HG02571 (cell line): ENCODE results near the gene STBD1.
"Not testable (repeated sequence)": the region's sequence is repeated elsewhere in the genome, so short reads cannot be mapped to it uniquely, and the experiment has no call there.

Source experiments
- ATAC-seq: cut with Tn5 transposase; IDR thresholded peaks from one replicate; pipeline ENCODE4 v1.9.1; 2021; ENCODE audit warnings: mild to moderate bottlenecking, moderate library complexity; ENCODE audit not compliant: unreplicated experiment

STBD1 gene

DNA sequence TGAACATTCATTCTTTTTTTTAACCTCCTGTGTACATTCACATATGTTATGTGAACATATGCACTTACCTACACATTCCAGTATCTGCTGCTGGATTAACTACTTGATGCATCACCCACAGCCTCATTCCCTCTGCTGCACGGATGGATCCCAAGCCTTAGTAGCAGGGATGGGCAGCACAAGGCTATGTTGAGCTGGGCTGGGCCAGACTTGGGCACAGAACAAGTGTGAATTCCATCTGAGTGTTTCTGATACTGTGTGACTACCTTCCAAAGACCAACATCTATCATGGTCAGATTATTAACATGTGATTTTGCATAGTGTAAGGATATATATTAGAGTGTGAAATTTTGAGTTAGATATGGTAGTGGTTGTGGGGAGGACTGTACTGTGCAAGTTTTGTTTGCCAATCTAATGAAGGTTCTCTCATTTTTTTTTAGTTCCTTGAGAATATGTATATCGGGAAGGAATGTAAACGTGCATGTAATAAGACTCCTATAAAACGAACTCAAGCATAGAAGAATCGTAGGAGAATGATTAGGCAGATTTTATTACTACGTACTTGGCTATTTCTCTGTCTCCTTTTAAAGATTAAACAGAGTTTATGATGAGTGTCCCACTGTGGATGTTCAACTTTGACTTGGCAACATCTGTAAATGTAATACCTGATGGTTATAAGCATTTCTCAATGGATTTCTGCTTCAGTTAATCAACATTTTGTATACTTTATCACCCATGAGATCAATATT is 23.4 kb upstream of the STBD1 start:
- no peak for ATAC-seq

DNA sequence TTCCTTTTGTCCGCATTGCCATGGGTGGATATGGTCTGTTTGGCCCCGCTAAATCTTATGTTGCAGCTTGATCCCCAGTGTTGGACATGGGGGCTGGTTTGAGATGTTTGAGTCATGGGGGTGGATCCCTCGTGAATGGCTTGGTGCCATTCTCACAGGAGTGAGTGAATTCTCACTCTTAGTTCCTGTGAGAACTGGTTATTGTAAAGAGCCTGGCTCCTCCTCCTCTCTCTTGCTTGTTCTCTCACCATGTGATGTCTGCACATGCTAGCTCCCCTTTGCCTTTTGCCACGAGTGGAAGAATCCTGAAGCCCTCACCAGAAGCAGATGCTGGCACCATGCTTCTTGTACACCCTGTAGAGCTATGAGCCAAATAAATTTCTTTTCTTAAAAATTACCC is 22.6 kb upstream of the STBD1 start:
- ATAC-seq: no peak

DNA sequence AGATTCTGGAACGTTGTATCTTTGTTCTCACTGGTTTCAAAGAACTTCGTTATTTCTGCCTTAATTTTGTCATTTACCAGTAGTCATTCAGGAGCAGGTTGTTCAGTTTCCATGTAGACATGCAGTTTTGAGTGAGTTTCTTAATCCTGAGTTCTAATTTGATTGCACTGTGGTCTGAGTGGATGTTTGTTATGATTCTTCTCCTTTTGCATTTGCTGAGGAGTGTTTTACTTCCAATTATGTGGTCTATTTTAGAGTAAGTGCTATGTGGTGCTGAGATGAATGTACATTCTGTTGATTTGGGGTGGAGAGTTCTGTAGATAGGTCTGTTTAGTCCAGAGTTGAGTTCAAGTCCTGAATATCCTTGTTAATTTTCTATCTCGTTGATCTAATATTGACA is 18.7 kb upstream of the STBD1 start:
- not testable (repeated sequence) for ATAC-seq

DNA sequence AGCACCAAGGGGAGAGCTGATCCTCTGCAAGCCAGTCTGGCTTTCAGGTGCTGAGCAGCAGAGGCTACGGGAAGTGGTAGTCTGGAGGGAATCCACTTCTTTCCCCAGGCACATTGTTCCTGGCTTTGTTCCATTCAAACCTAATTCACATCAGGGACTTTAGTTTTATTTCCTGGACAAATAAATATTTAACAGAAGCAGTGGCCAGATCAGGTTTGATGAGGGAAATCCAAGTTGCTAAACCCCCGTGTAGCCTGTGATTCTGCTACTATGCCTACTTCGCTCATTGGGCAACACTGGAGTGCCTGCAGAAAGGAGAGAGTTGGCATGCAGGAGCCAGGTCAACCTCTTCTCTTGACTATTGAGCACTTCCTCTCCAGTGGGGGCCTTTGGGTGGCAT is 13.8 kb upstream of the STBD1 start:
- no peak for ATAC-seq

DNA sequence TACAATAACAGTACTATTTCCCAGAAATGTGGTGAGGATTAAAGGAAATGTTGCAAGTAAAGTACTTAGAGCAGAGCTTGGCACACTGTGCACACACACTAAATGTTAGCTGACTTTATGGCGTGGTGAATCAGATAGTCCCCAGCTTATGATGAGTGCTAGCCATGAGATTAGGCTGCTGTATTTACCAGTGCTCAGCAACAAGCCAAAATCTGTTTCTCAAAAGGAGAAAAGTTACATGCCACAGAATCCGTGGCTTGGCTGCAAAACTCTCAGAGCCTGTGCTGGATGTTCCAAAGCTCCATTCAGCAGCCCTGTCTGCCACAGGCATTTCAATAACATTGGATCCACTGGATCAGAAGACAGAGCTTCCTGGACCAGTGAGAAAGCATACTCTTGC is 12.8 kb upstream of the STBD1 start:
- no peak for ATAC-seq

DNA sequence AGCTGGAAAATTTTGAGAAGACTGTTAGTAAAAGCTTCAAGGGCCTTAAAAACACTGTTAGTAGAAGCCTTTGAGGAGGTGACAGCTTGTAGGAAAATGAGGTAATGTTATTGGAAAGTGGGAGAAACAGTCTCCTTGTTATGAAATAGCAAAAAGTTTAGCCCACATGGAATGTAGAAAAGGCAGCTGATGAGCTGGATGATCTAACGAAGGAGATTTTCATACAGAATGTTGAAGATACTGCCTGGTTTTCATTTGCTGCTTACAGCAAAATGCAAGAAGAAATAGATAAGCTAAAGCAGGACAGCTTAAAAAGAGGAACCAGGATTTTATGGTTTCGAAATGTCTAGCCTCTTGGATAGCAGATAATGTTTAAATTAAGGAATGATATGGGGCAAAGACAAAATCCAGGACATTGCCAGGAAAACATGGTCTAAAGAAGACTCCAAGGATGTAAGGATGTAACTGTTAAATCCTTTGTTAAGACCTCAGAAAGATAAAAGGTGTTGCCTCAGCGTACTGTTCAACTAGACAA is 10.2 kb upstream of the STBD1 start:
- no peak for ATAC-seq

DNA sequence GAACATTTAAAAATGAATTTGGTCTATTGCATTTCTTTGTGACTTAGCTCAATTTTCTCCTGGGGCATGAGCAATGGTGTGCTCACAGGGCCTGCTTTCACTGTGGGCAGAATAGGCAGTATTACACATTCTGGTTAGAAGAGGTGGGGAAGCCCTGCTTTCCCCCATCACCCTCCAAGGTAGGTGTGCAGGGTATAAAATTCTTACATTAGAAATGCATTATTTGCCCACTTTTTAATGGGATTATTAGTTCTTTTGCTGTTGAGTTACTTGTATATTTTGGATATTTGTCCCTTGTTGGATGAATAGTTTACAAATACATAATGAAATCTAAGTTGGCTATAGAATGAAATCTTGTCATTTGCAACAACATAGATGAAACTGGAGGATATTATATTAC is 8.3 kb upstream of the STBD1 start:
- no peak for ATAC-seq

DNA sequence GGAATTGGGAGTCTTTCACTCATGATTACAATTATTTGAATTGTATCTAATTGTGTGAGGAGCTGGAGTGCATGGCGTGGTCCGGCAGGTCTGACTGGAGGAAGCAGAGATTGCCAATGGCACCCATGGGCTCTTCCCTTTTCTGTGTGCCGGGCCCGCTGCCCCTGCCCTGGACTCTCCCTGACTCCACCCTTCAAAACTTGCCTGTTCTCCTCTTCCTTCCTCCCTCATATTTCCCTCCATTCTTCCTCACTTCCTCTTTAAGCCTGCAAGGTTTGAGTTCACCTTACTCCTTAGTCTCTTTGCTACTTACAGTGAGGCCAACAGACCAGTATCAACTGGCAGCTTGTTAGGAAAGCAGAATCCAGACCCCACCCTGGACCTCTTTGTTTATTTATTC is 6.5 kb upstream of the STBD1 start:
- ATAC-seq: no peak

DNA sequence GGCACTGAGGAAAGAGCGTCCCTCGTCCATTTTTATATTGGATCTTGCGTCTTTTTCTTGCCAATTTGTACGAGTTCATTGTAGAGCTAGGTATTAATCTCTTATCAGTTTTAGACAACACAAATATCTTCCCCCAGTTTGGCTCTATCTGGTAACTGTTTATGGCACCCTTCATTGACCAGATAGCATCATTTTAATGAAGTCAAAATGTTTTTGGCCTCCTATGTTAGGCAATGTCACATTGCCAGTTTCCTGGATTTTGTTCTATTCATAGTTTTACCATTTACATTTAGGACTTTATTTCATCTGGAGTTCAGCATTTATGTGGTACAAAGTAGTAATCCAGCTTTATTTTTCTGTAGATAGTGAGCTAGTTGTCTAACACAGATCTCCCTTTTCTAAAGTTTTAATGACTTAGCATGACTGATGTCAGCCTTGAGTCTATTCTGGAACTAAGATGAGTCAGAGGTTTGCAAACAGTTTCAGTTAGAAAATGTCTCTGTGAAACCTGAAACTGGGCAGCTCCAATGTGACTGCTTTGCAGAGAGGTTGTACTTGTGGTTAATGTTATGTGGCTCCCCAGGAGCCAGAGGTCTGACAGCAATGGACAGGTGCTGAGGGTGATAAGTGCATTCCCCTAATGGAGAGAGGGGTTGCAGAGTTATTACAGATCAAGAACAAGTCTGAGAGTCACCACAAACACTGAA is 5.3 kb upstream of the STBD1 start:
- peak; percentile 98 for ATAC-seq

DNA sequence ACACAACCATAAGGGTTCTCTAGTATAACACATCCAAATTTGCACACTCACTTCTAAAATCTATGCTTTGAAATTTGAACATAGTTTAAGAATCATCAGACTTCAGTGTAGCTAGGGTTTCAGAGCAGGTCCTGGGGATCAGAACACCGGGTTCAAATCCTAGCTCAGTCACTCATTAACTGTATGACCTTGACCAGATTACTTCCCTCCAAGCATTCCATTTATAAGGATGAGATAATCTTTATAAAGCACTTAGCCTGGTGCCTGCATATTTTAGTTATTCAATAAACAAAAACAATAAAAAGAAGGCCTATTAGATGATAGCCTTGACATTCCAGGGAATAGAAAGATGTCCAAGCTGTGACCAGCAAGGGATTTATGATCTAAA is 4.8 kb upstream of the STBD1 start:
- no peak for ATAC-seq

DNA sequence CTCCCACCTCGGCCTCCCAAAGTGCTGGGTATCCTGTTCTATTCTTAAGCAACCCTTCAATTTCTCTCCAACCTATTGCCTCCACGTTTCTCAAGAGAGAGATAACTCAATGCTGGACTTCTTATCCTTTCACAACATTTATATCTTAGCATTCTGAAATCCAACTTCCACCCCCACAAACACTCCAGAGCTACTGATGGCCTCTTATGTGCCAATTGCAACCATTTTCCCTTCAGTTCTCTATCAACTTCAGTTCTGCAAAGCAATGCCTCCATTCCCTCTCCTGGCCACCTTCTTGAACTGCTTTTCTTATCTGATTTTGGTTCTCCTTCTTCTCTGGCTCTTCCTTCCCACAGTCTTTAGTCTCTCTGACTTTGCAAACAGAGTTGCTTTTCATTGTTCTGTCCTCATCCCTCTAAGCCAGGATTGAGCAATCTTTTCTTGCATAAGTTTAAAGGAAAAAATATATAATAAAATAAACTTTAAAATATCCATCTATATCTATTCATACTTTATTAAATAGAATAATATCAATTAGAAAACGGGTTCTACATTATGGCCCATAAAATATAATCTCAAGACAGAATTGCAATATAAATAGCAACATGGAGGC is 3.6 kb upstream of the STBD1 start:
- no peak for ATAC-seq

DNA sequence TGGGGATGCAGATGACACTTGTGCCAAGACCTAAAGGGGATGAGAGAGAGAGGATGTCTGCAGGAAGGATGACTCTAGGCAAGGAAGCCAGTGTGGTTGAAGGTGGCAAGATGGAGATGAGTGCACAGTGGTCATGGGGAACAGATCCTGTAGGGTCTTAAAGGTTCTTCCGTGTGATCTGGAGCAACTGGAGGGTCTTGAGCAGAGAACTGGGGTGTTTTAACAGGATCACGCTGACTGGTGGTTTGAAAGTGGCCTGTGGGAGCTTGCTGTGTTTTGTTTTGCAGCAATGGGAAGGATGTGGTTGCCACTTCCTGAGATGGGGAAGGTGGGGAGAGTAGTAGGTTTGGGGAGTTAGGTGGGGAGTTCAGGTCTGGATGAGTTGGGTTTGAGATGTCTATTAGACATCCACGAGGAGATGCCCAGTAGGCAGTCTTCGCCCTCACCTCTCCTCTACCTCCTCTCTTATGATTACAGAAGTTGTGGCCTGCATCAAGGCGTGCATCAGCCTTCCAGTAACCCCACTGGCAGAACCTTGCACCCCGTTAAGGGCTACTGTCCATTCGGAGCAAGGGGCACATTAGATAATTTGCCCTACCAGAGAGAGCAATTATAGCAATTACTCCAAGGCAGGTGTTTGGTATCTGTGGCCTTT is 1.4 kb upstream of the STBD1 start:
- no peak for ATAC-seq

DNA sequence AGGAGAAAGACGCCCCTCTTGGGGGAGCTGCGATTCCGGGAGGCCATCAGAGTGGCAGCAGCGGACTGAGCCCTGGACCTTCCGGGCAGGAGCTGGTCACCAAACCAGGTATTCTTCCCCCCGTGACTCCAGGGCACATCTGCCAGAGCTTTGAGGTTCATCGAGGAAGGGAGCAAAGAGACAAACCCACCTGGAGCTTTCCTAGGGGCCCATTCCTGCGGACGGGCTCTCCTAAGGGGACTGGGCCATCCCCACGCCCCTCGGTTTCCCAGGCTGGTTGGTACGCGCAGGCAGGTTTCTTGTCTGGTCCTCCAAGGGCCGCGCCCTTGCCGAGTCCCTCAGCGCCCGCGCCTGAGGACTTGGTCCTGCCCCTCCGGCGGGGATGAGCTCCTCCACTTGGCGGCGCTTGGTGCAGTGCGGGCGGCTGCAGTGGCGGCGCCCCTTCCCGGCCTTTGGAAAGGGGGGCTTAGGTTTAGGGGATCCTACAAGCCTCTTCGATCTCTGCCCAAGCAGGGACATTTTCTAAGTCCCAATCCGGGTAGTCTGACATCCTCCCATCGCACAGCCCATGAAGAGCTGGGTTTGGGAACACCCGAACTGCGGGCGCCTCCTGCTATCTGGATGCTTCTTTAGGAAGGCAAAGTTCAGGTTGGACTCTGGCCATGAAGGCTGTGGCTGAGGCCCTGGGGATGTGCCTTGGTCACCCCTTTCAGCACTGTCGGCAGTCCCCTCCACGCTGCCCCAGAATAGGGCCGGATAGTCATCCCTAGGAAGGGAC is 538 bp downstream of the STBD1 start:
- no peak for ATAC-seq

DNA sequence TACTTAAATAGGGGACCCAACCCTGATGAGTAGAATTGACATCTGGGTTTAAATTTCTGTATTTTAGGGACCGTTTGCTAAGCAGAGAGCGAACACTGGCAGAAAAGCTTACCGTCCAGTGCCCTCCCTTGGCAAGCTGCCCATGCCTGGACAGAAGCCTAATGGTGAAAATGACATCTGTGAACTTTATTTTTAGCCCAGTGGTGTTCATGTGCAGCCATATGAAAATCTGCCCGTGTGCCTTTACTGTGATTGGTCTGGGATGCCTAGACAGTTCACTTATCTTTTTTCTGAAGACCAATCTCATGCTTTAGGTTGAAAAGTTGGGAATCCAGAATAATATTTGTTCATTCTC is 1.1 kb downstream of the STBD1 start:
- no peak for ATAC-seq

DNA sequence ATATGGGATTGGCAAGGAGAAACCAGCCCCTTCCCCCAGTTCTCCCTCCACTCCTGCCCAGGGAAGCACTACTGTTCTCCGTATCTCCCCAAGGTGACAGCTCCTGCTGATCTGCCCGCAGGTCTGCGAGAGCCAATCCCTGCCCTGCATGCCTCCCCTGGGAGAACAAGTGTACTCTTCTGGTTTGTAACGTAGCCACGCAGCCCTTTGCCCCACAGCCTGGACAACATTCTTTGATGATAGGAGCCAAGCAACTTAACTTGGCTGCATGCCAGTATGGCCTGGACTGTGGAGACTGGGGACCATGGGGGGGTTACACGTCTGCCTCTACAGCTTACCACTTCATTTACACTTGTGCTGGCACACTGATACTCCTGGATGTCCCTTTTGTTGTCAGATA is 2.0 kb downstream of the STBD1 start:
- no peak for ATAC-seq

DNA sequence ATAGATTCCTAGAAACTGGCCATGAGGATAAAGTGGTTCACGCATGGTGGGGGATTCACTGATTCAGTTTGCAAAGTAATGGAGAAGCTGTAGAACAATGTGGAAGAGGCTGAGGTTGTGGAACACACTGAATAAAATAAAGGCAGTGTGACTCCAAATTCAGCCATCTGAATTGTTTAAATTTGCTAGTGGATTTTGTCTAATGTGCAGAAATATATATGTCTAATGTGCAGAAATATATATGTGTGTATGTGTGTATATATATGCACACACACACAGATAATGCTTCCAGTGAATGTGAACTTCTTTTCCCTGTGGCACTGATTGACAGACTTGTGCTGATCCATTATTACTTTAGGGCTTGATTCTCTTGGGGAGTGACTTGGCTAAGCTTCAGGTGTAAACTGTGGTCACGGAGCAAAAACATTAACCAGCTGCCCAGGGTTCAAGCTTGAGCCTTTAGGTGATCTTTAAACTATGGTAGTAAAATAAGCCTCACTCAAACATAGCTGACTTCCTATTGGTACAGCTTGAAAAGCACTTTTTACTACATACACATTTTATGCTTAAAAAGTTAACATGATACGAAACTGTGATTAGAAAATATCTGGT is 3.5 kb downstream of the STBD1 start:
- no peak for ATAC-seq

DNA sequence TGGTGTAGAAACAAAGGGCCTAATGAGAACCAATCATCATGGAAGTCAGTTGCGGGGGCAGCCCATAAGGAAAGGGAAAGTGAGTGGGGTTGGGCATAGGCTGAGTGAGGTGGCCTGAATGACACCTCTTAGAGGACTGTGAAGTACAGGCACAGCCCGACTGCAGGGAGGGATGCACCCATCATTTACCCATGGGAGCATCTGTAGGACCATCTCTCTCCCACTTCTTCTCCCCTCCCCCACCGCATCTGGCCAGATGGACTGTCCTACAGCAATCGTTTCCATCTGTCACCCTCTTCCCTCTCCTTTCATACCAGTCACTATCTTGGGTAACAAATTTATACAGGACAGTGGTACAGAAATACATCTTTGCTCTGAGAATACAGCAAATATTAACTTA is 4.2 kb downstream of the STBD1 start:
- ATAC-seq: no peak

DNA sequence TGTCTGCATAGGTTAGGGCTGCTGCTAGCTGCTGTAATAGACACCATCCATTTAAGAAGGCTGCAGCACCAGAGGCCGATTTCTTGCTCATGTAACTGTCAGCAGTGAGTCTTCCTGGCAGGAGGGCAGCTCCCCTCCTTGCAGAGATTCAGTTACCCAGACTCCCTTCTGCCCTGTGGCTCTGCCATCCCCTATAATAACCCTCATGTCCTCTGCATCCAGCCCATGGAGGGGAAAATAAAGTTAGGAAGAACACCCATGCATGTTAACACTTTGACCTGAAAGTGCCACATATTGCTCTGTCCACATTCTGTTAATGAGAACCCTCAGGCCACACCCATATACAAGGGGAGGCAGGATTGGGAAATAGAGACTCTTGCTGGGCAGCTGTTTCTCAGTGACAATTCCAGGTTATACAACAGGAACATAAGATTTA is 5.4 kb downstream of the STBD1 start:
- ATAC-seq: no peak

DNA sequence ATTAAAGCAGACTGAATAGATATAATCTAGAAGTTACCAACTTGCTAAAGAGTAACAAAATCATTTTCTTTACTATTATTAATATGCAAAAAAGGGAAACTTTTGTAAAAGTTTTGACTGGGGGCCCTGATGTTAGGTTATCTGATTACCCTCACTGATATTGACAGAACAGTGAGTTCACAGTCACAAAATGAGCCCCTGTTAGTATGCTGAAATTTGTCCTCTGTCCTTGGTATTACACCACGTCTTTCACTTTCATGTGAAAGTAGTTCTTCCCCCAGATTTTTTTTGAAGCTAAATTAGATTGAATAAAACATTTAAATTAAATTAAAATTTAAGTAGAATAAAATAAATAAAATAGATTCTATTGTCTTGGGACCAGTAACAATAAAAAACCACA is 5.9 kb downstream of the STBD1 start:
- ATAC-seq: no peak

DNA sequence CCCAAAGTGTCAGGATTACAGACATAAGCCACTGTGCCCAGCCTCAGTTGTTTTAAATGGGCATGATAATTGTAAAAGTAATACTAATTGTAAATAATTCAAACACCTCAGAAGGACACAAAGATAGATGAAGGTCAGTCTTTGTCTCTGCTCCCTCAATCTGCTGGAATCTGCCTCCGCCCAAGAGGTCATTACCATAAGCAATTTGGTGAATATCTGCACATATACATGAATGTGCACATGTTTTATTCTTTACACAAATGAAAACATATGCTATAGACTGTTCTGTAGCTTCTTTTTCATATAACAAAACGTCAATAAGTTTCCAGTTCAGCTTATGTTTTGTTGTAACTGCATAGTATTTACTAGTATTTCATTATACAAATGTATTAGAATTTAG is 7.0 kb downstream of the STBD1 start:
- no peak for ATAC-seq
